ENCODE data around the gene SNED1.

The SNED1 gene

GRCh38 chr2:241074065-241074818 is 75.8 kb downstream of the SNED1 start:
- Histone ChIP-seq H3K36me3 (ENCODE audit: control insufficient read depth, insufficient read depth, low read length) (no peaks in the 10 kb centered on the region), H3K4me3 (ENCODE audit: low read depth, low read length) (no peak overlapping the region), H3K27me3 (ENCODE audit: control insufficient read depth, insufficient read depth, low read length) (no peaks in the 10 kb centered on the region), H3K4me1 (no peaks in the 10 kb centered on the region), H3K9ac (no peak overlapping the region), H3K27ac (no peak overlapping the region), H3K79me2 (no peaks in the 10 kb centered on the region), H2AFZ (no peak overlapping the region), H3K9me3 (ENCODE audit: control insufficient read depth, low read length) (no peaks in the 10 kb centered on the region), H3K4me2 (ENCODE audit: low read length) (no peak overlapping the region)
- no peak for TF ChIP-seq CTCF (IDR thresholded peaks at IDR 0.05)

- no peak overlapping the region for H3K9ac ChIP-seq
- H3K27ac ChIP-seq, result no peak overlapping the region
- no peaks in the 10 kb centered on the region for H3K4me1 ChIP-seq
- no peak overlapping the region for H3K4me3 ChIP-seq (ENCODE audit: low read depth, low read length)
- no peaks in the 10 kb centered on the region for H3K36me3 ChIP-seq (ENCODE audit: control insufficient read depth, insufficient read depth, low read length)
- H3K9me3 ChIP-seq (ENCODE audit: control insufficient read depth, low read length), result no peaks in the 10 kb centered on the region
- TF ChIP-seq CTCF (IDR thresholded peaks at IDR 0.05), result no peak
- H3K79me2 ChIP-seq, result no peaks in the 10 kb centered on the region
- no peaks in the 10 kb centered on the region for H3K27me3 ChIP-seq (ENCODE audit: control insufficient read depth, insufficient read depth, low read length)
- H3K4me2 ChIP-seq (ENCODE audit: low read length), result no peak overlapping the region
- H2AFZ ChIP-seq, result no peak overlapping the region
Observed at GRCh38 chr2:241074901-241075540, 76.6 kb downstream of the SNED1 start.

- TF ChIP-seq CTCF (IDR thresholded peaks at IDR 0.05), result no peak
- Histone ChIP-seq H3K27me3 (ENCODE audit: control insufficient read depth, insufficient read depth, low read length) (no peaks in the 10 kb centered on the region), H3K36me3 (ENCODE audit: control insufficient read depth, insufficient read depth, low read length) (no peaks in the 10 kb centered on the region), H3K9me3 (ENCODE audit: control insufficient read depth, low read length) (no peaks in the 10 kb centered on the region), H3K4me2 (ENCODE audit: low read length) (no peak overlapping the region), H3K27ac (no peak overlapping the region), H2AFZ (no peak overlapping the region), H3K4me3 (ENCODE audit: low read depth, low read length) (no peak overlapping the region), H3K79me2 (no peaks in the 10 kb centered on the region), H3K9ac (no peak overlapping the region), H3K4me1 (no peaks in the 10 kb centered on the region)
Observed at GRCh38 chr2:241080405-241081189, 82.2 kb downstream of the SNED1 start.

- no peaks in the 10 kb centered on the region for H3K36me3 ChIP-seq (ENCODE audit: control insufficient read depth, insufficient read depth, low read length)
- no peak overlapping the region for H3K9ac ChIP-seq
- no peaks in the 10 kb centered on the region for H3K79me2 ChIP-seq
- no peaks in the 10 kb centered on the region for H3K27me3 ChIP-seq (ENCODE audit: control insufficient read depth, insufficient read depth, low read length)
- no peak overlapping the region for H3K4me2 ChIP-seq (ENCODE audit: low read length)
- H2AFZ ChIP-seq, result no peak overlapping the region
- H3K9me3 ChIP-seq (ENCODE audit: control insufficient read depth, low read length), result no peaks in the 10 kb centered on the region
- no peak overlapping the region for H3K27ac ChIP-seq
- H3K4me3 ChIP-seq (ENCODE audit: low read depth, low read length), result no peak overlapping the region
- H3K4me1 ChIP-seq, result no peaks in the 10 kb centered on the region
- TF ChIP-seq CTCF (IDR thresholded peaks at IDR 0.05), result no peak
Observed at GRCh38 chr2:241081190-241081642, 82.8 kb downstream of the SNED1 start.
